HepG2 (cell line): Measurements from ENCODE around the gene LRP10. TPM values are rescaled to one million over a fixed set of nuclear protein-coding genes. Genes with fewer than 3 reads are reported as not detected.

ENCODE experiments used
- AGO2 ChIP-seq: fragments of 200-400 bp; formaldehyde crosslinking; optimal IDR thresholded peaks from 2 replicates; pipeline ENCODE3; 2017; ENCODE audit warnings: mild to moderate bottlenecking, low read depth, low read length, moderate library complexity
- DBP ChIP-seq: sonication (generic); formaldehyde crosslinking; IDR thresholded peaks from 2 replicates; pipeline ENCODE4 v1.4.0; 2020; ENCODE audit warnings: missing genetic modification reagents; ENCODE audit errors: not compliant biosample characterization
- DNMT3B ChIP-seq: conservative IDR thresholded peaks from 2 replicates; pipeline ENCODE4 v1.6.1; 2016; ENCODE audit warnings: missing biosample characterization, control low read depth
- HDAC2 ChIP-seq: sonication (generic); formaldehyde crosslinking; IDR thresholded peaks from 2 replicates; pipeline ENCODE4 v1.4.0; 2020; ENCODE audit warnings: missing genetic modification reagents
- KDM3A ChIP-seq: IDR thresholded peaks from 2 replicates; pipeline ENCODE4 v1.6.1; 2018; ENCODE audit warnings: low read depth, missing compliant biosample characterization
- KLF11 ChIP-seq: IDR thresholded peaks from 2 replicates; pipeline ENCODE4 v1.6.1; 2016; ENCODE audit warnings: missing compliant biosample characterization
- SP140L ChIP-seq: sonication (generic); formaldehyde crosslinking; IDR thresholded peaks from 2 replicates; pipeline ENCODE4 v1.4.0; 2020; ENCODE audit warnings: missing genetic modification reagents, borderline replicate concordance
- SRSF9 ChIP-seq: fragments of 200-400 bp; formaldehyde crosslinking; IDR thresholded peaks from 2 replicates; pipeline ENCODE4 v1.6.1; 2018; ENCODE audit warnings: borderline replicate concordance, mild to moderate bottlenecking, low read depth, low read length; ENCODE audit not compliant: insufficient read depth, poor library complexity, severe bottlenecking
- ZBTB14 ChIP-seq: sonication (generic); formaldehyde crosslinking; IDR thresholded peaks from 2 replicates; pipeline ENCODE4 v1.4.0; 2020; ENCODE audit warnings: missing genetic modification reagents
- ZBTB37 ChIP-seq: sonication (generic); formaldehyde crosslinking; IDR thresholded peaks from 2 replicates; pipeline ENCODE4 v1.4.0; 2020; ENCODE audit warnings: mild to moderate bottlenecking, missing genetic modification reagents
- ZNF10 ChIP-seq: sonication (generic); formaldehyde crosslinking; IDR thresholded peaks from 2 replicates; pipeline ENCODE4 v1.4.0; 2020; ENCODE audit warnings: mild to moderate bottlenecking, low read depth, missing genetic modification reagents, borderline replicate concordance
- ZNF18 ChIP-seq: sonication (generic); formaldehyde crosslinking; IDR thresholded peaks from 2 replicates; pipeline ENCODE4 v1.8.0; 2022; ENCODE audit warnings: mild to moderate bottlenecking, missing genetic modification reagents; ENCODE audit not compliant: insufficient replicate concordance
- ZNF367 ChIP-seq: sonication (generic); formaldehyde crosslinking; IDR thresholded peaks from 2 replicates; pipeline ENCODE4 v1.4.0; 2020; ENCODE audit warnings: missing genetic modification reagents, borderline replicate concordance
- ZNF451 ChIP-seq: sonication (generic); formaldehyde crosslinking; IDR thresholded peaks from 2 replicates; pipeline ENCODE4 v1.5.0; 2020; ENCODE audit warnings: mild to moderate bottlenecking, missing genetic modification reagents
- ZNF484 ChIP-seq: sonication (generic); formaldehyde crosslinking; IDR thresholded peaks from 2 replicates; pipeline ENCODE4 v1.5.1; 2020; ENCODE audit warnings: mild to moderate bottlenecking, low read depth, missing genetic modification reagents, borderline replicate concordance
- ZNF503 ChIP-seq: sonication (generic); formaldehyde crosslinking; IDR thresholded peaks from 2 replicates; pipeline ENCODE4 v1.4.0; 2020; ENCODE audit warnings: missing genetic modification reagents
- ZNF513 ChIP-seq: sonication (generic); formaldehyde crosslinking; conservative IDR thresholded peaks from 2 replicates; pipeline ENCODE4 v1.5.0; 2020; ENCODE audit warnings: missing genetic modification reagents
- ZNF761 ChIP-seq: sonication (generic); formaldehyde crosslinking; conservative IDR thresholded peaks from 2 replicates; pipeline ENCODE4 v1.4.0; 2020; ENCODE audit warnings: mild to moderate bottlenecking, missing genetic modification reagents
- ZNF790 ChIP-seq: sonication (generic); formaldehyde crosslinking; IDR thresholded peaks from 2 replicates; pipeline ENCODE4 v1.8.0; 2022; ENCODE audit warnings: missing genetic modification reagents, mild to moderate bottlenecking, borderline replicate concordance
- polyA plus RNA-seq, 8 experiments: library from polyadenylated mRNA; depleted of rRNA in 3 of 8; stranded (reverse) in 7 of 8; unstranded in 1 of 8; fragments of >200 nt; fragmentation: Illumina TruSeq in 4 of 8; extraction: Trizol in 4 of 8; gene quantifications; 2 replicates each; pipeline versions ENCODE4 v1.2.1 to v1.2.3, GENCODE V29; 2011 to 2016; ENCODE audit warnings: low read depth in 4 of 8, missing spikeins in 1 of 8, mixed read lengths in 1 of 8; ENCODE audit not compliant: insufficient read depth in 1 of 8
- total RNA-seq, 5 experiments: library from RNA; depleted of rRNA; stranded (reverse); fragments of >200 nt; fragmentation: Illumina TruSeq; extraction: Trizol; gene quantifications; 2 replicates each; pipeline ENCODE4 v1.2.3, GENCODE V29; 2016; ENCODE audit warnings: low read depth in 1 of 5

The LRP10 gene
- total and polyA plus RNA-seq, 2 of the 13 experiments (the other 11 are each of a cell fraction or from before 2014, with no cell fraction given) = 16.9 to 45.2 TPM

GRCh38 chr14:22871224-22872032, at the start of gene LRP10 (continued):
- TF ChIP-seq ZNF484 (0 out of 2 replicates have a peak, but pooled peaks have one; percentile 76), DBP (CRISPR knock-in tag) (peak; percentile 93), DNMT3B (CRISPR knock-in tag) (peak; percentile 73; the same call in 1 of the 2 replicates), ZNF503 (CRISPR knock-in tag) (peak; percentile 92), ZBTB37 (CRISPR knock-in tag) (peak; percentile 77), SP140L (0 out of 2 replicates have a peak, but pooled peaks have one; percentile 38), AGO2 (peak; percentile 88), KDM3A (peak; percentile 96), HDAC2 (peak; percentile 81), ZNF790 (CRISPR knock-in tag) (peak; percentile 78; the same call in 1 of the 2 replicates), SRSF9 (no peak), ZNF761 (CRISPR knock-in tag) (peak; percentile 92), ZBTB14 (CRISPR knock-in tag) (peak; percentile 67; the same call in 1 of the 2 replicates), ZNF513 (CRISPR knock-in tag) (peak; percentile 80; the same call in 1 of the 2 replicates), ZNF451 (CRISPR knock-in tag) (peak; percentile 72; the same call in 1 of the 2 replicates), ZNF367 (CRISPR knock-in tag) (peak; percentile 93), ZNF10 (CRISPR knock-in tag) (no peak), KLF11 (peak; percentile 39; the same call in 1 of the 2 replicates), ZNF18 (CRISPR knock-in tag) (peak; percentile 67)
